ENCODE results near the gene ZDHHC16.
"Not testable (repeated sequence)": the region's sequence is repeated elsewhere in the genome, so short reads cannot be mapped to it uniquely, and the experiment has no call there.

The ZDHHC16 gene

DNA sequence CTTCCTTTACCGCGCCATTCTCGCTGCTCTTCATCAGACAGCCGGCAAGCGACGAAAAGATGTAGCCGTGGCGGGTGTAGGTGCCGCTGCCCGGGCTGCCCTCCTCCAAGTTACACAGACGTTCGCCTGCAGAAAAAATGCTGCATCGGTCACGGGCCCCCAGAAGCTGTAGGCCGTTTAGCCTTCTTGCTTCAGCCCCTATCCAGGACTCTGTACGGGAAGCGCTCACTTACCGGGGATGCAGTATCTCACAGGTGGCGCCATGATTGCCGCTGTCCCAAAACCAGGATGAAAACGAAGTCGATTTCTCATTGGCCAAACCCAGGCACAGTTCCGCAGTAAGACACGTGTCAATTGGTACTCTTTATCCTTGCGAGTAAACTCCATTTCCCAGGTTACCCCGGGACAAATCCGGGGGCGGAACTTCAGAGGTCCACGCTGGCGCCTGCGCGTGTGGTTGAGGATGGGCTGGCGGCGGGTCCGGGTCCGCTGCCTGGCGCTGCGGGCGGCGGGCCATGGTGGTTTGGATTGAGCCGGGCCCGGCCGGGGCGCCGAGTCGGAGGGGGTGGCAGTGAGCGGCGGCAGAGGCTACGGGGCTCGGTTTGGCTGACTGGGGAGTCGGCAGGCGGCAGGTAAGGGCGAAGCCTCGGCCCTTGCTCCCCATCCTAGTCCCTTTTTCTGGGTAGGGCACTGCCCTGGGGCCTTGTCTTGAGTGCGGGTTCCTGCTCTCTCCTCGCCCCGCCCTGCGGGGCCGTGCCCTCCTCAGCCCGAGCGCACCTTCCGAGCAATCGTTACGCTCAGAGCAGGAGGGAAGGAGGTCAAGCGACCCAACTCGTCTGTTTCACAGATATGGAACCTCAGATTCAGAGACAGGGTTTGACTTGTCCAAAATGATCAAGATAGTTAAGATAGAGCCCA lies at the start of gene ZDHHC16, which contains the start of gene EXOSC1:
Gene ZDHHC16, plus strand, starts transcription at position 454 of the 918 bp plus-strand sequence. CDS start 5,501 bp downstream, outside the sequence.
Gene EXOSC1, minus strand, starts transcription at position 285 of the 918 bp plus-strand sequence. Its CDS starts 21 bp downstream, at position 264.
- peak; percentile 82 to 93 for DNase-seq

DNA sequence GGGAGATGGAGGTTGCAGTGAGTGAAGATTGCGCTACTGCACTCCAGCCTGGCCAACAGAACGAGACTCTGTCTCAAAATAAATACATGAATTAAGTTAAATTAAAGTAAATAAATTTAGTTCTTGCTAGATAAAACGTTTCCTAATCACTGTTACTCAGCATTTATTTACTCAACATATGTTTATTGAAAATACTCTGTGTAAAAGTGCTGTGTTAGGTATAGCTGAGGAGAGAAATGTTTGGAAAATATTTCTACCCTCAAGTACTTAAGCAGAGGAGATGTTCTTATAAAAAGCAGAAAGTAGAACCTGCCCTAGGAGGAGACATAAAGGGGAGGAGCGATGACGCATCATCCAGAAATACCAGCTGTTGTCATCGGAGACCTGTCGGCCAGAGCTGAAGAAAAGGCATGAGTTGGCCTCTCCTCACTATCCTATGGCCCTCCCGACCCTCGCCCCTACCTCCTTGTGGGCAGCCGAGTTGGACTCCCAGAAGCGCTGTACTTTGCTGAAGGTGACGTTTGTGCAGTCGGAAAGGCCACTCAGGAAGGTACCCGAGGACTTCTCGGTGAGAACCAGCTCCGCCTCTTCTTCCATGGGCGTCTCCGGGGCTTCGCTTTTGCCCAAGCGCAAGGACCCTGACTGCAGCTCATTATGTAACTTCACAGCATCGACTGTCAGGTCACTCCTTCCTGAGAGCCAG lies 46.0 kb upstream of the ZDHHC16 start:
- DNase-seq = peak; percentile 28 to 67

DNA sequence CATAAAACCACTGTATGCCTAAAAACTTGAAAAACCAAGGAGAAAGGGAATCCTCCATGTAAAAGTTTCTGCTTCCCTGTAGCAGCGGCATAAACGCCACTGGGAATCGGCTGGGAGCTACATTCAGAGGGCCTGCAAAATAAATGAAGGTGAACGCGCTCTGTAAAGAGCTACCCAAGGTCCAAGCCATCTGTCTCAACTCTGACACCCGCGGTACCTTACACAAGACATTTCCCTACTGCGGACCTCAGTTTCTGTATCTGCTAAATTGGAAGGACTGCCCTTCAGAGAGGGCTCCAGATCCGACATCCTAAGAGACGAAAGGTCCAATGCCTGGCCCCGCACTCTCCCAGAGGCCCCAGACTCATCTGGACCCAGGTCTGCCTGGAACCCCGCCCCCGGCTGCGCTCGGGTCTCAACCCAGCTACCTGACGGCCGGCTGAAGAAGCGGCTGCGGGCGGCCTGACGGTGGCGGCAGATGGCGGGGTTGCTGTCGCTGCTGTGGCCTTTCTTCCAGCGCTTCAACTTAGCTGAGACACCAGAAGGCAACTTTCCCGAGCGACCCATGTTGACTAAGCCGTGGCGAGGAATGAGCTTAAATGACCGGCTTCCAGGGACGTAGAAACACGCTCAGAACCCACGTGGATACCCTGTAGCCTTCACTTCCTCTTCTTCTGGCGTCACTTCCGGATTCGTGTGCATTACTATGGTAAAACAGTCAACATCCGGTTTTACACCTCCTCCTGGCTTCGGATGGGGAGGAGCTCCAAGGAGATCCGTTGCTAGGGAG lies 45.1 kb upstream of the ZDHHC16 start, which contains the start of gene RRP12:
Gene RRP12, minus strand, starts transcription at position 676 of the 790 bp plus-strand sequence. Its CDS starts 109 bp downstream, at position 567.
- peak; percentile 89 to 97 for DNase-seq

DNA sequence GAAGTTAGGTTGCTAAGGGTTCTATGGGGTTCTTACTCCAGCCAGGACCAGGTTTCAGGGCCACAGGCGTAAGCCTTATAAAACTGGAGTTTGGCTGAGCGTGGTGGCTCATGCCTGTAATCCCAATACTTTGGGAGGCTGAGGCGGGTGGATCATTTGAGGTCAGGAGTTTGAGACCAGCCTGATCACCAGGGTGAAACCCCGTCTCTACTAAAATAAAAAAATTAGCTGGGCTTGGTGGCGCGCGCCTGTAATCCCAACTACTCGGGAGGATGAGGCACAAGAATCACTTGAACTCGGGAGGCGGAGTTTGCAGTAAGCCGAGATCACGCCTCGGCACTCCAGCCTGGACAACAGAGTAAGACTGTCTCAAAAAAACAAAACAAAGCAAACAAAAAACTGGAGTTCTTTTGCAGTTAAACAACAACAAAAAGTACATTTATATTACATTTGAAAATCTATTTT lies 44.5 kb upstream of the ZDHHC16 start:
- no peak for DNase-seq

DNA sequence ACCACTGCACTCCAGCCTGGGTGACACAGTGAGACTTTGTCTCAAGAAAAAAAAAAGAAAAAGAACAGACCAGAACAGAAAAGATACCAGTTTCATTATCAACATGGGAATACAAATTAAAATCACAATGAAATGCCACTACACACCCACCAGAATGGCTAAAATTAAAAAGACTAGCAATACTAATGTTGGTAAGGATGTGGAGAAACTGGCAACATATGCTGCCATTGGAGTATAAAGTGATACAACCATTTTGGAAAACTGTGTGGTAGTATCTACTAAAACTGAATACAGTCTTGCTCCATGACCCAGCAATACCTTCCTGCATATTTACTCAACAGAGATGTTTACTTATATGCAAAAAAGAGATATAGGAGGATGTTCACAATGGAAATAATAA lies 41.9 kb upstream of the ZDHHC16 start:
- DNase-seq = no peak

DNA sequence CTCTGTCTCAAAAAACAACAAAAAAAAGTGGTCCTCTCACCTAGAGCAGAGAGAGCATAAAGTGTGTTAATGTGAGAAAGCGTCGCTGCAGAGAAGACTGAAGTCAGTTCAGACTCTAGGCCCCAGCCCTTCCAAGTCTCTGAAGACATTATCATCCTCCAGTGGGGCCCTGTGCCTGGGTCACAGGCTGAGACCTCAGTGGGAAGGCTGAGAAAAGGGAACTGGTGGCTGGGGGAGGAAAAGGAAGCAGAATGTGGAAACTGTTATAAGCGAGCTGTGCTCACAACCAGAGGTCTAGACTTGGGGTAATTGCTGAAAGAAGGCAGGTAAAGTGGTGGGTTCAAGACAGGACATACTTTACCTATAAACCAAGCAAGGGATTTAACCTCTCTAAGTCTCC lies 39.9 kb upstream of the ZDHHC16 start:
- no peak for DNase-seq

DNA sequence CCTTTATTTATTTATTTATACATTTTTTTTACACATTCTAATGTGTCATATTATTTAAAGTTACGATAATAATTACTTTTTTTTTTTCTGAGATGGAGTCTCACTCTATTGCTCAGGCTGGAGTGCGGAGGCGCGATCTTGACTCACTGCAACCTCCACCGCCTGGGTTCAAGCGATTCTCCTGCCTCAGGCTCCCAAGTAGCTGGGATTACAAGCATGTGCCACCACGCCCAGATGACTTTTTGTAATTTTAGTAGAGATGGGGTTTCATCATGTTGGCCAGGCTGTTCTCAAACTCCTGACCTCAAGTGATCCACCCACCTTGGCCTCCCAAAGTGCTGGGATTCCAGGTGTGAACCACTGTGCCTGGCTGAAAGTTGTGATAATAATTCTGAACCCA lies 39.5 kb upstream of the ZDHHC16 start:
- not testable (repeated sequence) for DNase-seq

DNA sequence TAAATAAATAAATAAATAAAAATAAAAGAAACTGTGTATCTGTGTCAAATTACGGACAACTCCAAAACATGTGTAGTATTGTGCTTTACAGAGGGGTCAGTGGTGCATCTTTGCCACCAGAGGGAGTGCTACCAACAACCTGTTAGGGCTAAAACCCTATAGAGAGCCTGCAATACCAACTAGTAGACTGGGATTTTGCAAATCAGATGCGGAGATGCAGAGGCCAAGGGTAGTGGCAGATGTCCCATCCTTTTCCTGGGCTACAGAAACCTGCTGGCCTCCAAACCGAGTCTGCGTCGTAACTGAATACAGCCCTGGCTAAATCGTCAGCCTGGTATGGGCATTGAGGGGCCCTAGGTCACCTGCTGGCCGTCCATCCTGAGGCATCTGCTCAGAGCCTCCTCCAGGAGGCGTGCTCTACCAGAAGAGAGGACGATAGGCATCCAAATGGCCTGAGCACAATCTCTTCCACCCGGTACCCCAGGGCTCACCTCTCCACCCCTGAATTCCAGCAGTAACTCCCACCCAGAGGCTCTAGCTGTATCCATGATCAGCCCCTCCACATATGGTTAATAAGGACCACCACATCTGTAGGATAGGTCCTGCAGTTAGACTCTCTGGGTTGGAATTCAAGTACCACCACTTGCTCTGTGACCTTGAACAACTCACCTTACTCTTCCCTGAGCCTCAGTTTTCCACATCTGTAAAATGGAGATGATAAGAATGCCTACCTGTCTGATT lies 38.6 kb upstream of the ZDHHC16 start:
- DNase-seq = peak; percentile 55 to 78

DNA sequence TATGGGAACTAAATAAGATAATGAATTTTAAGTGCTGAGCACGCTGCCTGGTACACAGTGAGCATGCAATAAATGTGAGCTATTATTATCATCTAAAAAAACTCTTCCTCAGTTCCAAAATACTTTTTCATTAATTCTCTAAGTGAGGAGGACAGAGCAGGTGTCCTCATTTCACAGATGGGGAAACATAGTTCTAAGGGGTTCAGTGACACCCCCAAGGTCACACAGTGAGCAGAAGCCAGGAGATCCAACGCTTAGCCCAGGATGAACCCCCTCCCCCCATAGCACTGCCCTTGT lies 38.1 kb upstream of the ZDHHC16 start:
- DNase-seq = no peak

DNA sequence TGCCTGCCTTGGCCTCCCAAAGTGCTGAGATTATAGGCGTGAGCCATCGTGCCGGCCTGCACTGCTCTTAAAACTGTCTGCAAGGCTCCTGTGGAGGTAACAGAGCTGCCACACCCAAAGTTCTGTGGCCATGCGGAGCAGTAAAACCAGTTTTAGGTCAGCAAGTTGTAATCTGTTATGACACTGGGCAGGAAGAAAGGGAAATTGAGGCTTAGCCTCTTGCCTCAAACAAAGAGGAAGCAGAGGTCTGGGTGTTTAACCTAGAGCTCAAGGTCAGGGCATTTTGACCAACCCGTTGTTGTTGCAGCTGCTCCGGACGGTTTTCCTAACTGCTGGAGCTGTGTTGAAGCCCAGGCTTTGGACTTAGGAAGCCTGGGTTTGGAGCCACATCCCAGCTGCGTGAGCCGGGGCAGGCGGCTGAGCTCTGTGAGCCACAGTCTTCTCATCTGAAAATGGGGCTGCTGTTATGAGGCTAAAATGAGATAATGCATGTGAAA lies 37.4 kb upstream of the ZDHHC16 start:
- DNase-seq = no peak

DNA sequence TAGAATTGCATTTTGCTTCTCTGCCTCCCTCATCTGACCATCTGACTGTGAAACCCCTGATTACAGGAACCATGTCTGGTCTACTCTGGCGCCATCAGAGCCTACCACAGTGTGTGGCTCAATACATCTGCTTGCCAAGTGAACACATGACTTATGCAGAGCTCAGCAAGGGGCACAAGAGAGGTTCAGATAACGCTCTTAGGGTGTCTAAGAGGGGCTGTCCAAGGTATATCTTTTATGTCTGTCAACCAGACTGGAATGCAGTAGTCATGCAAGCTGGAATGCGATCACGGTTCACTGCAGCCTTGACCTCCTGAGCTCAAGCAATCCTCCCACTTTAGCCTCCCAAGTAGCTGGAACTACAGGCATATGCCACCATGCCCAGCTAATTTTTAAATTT lies 34.6 kb upstream of the ZDHHC16 start:
- no peak for DNase-seq

DNA sequence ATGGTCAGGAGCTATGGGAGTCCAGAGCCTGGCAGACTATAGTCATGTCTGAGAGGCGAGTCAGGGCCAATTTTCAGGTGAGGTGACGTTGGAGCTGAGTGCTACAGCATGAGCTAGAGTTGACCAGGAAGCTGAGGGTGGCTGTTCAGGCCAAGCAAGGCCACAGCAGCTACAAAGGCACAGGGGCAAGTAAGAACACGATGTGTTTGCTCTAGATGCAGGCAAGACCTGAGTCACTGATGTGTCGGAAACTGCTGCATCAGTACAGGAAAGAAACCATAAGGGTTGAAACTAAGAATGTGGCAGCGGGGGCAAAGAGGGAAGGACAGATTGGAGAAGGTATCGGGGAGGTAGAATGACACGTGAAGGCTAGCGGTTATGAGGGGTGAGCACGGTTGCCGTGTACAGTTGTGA lies 33.1 kb upstream of the ZDHHC16 start:
- DNase-seq = no peak

DNA sequence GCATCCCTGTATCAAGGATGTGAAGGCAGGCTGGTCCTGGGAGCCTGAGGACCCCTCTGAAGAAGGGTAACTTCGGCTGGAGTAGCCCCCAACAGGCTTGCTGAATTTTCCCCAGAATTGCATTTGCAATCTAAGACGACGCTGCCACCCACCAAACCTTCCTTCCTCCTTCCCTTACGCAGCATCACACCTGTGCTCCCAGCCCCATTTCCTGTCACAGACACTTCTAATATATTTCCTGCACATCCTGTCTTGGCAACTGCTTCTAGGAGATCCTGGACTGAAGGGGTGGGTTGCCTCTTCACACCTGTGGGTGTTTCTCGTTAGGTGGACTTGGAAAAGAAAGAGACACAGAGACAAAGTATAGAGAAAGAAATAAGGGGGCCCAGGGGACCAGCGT lies 29.4 kb upstream of the ZDHHC16 start:
- no peak for DNase-seq

DNA sequence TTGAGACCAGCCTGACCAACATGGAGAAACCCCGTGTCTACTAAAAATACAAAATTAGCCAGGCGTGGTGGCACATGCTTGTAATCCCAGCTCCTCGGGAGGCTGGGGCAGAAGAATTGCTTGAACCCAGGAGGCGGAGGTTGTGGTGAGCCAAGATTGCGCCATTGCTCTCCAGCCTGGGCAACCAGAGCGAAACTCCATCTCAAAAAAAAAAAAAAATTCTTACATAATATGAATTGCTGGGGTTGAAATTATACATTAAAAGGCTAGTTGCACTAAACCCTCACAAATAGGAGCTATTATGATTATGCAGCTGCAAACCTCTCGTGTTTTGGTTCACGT lies 22.2 kb upstream of the ZDHHC16 start:
- DNase-seq = not testable (repeated sequence)

DNA sequence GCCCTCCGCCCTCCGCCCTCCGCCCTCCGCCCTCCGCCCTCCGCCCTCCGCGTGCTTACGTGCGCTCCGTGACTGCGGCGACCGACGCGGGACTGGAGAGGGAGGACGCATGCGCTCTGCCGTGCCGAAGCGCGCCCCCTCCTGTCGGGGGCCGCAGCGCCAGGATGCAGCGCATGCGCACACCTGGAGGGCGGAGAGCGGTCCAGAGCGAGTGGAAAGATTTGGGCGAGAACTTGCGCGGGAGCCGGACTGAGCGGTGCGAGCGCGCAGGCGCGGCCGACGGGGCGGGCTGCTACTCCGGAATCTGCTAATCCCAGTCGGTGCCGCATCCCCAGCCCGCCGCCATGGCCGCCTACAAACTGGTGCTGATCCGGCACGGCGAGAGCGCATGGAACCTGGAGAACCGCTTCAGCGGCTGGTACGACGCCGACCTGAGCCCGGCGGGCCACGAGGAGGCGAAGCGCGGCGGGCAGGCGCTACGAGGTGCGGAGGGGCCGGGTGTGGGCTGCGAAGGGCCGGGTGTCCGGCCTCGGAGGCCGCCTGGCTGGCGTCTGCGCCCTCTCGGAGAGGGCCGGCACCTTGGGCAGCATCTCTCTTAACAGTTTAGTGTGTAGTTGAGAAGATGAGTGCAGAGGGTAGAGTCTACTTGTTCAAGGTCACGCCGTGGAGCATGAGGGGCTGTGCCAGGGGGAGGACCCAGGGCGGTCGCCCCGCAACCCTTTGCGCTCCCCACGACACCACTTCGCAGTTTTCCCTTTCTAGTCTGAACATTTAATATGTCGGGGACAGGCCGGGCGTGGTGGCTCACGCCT lies 19.8 kb upstream of the ZDHHC16 start, which contains the start of gene PGAM1:
Gene PGAM1, plus strand, starts transcription at position 228 of the 812 bp plus-strand sequence. Its CDS starts 117 bp downstream, at position 345.
- peak; percentile 73 to 90 for DNase-seq

DNA sequence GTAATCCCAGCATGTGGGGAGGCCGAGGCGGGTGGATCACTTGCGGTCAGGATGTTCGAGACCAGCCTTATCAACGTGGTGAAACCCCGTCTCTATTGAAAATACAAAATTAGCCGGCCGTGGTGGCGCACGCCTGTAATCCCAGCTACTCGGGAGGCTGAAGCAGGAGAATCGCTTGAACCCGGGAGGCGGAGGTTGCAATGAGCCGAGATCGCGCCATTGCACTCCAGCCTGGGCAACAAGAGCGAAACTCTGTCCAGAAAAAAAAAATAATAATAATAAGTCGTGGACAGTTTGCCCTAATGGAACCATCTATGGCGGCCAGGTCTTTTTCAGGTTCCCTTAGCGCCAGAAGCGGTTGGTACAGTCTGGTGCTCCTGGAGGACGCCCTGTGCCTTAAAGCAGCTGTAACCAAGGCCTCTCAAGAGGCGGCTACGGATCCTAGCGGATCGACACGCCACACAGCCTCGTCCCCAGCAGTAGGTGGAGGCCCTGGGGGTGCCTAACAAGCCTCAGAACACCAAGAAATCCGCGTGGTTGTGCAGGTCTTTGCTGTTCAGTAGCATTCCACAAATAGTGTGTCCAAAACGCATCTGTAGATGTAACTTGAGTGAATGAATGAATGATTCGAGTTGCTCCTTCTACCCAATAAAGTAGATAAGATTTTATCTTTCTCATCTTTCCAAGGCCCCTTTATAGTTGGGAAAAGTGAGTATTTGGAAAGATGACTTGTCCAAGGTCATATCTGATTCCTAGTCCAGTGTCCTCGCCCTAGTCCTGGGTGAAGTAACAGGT lies 19.0 kb upstream of the ZDHHC16 start:
- no peak for DNase-seq

DNA sequence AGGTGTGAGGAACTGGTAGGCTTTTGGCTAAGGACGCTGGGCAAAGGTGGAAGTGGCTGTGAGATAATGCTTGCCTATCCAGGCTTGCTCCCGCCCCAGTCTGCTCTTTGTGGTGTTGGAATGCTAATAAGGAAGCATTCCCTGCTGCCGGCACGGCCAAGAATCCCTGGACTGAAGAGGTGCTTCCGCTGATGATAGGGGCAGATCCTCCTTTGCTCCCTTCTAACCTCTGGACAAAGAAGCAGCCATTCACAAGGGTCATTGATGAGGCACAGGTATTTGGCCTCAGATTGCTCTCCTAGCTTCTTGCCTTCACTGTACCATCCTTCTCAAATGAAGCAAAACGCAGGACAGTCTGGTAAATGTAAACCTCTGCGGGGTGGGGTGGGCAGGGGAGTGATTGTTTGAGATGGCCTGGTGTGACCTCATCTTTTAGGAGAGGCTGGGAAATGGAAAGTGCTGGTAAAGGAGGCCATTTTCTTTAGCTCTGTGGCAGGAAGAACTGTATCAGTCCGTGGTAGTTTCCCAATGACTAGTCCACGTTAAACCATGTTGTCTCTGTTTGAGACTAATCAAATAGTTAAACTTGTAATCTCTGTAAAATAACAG lies 18.3 kb upstream of the ZDHHC16 start:
- peak in 1 of 2 experiments; percentile 14 for DNase-seq

DNA sequence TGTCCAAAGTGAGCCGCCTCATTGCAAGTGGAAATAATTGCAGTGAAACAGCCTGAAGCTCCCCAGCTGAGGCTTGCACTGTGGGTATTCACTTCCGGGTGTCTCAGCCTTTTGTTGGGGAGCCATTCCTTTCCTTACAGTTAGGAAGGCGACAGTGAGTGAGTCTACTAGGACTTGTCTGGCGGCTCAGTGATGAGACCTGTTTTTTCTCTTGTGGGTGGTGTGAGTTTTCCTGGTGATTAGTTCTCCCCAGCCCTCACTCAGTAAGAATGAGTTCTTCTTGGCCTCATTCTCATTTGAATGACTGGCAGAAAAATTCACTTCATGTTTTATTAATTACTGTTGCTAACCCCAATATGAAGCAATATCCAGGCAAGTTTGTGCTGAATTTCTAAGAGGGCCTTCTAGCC lies 17.4 kb upstream of the ZDHHC16 start:
- DNase-seq = no peak

DNA sequence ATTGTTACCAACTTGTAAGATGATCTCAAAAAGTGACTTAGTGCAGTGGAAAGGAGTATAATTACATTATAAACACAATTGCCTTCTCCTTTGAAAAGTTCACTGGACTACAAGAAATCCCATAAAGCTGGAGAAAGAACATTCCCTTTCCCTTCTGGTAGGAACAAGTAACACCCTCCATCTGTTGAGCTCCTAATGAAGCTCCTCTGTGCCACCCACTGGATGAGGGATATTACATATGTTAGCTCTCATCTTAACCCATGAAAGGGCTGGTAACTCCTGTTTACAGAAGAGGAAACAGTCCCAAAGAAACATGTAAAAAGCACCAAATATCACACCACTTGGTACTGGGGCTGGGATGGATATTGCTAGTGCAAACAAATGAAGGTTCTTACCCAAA lies 11.9 kb upstream of the ZDHHC16 start:
- DNase-seq = peak in 1 of 2 experiments; percentile 19

DNA sequence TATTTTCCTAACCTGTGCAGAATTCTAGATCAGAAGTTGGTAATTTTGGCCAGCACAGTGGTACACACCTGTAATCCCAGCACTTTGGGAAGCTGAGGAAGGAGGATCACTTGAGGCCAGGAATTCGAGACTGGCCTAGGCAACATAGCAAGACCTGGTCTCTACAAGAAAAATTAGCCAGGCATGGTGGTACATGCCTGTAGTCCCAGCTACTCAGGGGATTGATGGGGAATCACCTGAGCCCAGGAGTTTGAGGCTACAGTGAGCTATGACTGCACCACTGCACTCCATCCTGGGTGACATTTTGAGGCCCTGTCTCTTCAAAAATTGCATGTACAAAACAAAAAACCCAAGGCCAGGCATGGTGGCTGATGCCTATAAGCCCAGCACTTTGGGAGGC lies 11.4 kb upstream of the ZDHHC16 start:
- DNase-seq = no peak

Data from SW 1271 (cell line).